HG03066 (cell line): ENCODE results near the gene CCDC92B.
A peak's percentile ranks its signal among the peaks of the same experiment; 100 is the strongest.

ENCODE experiments used
- ATAC-seq: cut with Tn5 transposase; IDR thresholded peaks from one replicate; pipeline ENCODE4 v1.9.1; 2021; ENCODE audit warnings: low read depth; ENCODE audit not compliant: unreplicated experiment

Gene CCDC92B

DNA sequence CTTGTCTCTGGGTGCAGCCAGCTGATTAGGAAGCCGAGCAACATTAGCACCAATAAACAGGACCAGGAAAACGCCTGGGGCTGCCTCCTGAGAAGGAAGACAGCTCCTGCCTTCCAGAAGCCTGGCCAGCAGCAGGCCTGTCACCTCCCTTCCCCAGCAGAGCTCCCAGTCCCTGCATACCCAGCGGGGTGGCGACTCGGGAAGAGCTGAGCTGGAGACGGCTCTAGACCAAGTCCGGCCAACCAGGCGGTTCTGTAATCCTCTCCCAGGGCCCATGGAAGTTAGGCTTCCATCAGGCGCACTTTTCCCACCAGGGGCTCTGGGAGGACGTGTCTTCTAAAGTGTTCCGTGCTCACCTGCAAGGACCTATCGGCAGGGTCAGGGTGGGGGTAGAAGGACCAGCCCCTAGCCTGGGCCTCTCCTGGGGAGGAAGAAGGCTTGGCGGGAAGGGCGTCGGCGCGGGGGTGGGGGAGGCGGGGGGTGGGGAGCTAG is 25.9 kb downstream of the CCDC92B start:
- no peak for ATAC-seq

DNA sequence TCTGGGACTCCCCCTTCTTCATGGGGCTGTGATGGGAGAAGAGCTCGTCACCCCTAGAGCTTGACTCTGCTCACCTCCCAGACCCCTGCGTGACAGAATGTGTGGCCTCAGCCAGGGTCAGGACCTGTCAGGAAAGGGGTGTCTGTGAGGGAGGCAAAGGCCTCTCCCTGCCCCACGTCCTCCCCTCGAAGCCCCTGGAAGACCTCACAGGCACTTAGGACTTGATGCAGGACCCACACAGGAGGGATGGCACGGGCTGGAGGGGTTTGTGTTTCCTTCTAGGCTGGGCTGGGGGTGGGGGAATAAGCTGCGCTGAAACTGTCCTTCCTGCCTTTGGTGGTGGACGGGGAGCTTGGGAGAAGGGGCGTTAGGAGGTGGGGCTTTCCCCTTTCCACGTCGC is 26.8 kb downstream of the CCDC92B start:
- ATAC-seq: no peak

DNA sequence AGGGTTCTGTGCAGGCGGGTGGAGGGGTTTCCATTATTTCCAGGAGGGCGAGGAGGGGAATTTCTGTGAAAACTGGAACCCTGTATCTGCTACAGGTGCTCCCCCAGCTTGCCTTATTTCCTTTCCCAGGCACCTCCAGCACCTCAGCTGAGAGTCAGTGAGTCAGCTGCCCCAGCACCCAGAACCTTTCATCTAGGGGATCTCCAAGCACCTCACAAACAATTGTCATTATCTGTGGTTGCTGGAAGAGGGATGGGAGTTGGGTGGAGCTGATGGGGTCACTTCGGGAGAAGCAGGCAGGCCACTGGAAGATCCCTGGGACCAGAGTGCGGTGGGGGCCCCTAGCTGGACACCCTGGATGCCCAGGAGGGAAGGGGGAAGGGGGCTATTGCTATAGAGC is 27.8 kb downstream of the CCDC92B start:
- ATAC-seq: no peak

DNA sequence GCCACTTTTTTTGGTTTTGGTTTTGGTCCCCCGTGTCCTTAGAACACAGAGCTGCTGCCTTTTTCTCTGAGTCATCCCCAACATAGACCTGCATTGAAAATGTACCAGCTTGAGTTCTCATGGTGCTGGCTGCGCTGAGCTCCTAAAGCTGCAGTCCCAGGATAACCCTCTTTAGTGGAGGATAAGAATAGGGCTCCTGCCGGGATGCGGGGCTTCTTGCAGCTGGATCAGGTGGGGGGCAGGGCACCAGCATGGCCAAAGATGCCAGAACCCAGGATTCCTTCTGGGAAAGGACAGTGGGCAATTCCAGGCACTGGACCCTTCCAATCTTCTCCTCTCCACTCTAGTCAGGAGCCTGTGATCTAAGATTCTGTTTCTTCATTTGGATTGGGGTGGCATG is 29.6 kb downstream of the CCDC92B start:
- ATAC-seq: no peak

DNA sequence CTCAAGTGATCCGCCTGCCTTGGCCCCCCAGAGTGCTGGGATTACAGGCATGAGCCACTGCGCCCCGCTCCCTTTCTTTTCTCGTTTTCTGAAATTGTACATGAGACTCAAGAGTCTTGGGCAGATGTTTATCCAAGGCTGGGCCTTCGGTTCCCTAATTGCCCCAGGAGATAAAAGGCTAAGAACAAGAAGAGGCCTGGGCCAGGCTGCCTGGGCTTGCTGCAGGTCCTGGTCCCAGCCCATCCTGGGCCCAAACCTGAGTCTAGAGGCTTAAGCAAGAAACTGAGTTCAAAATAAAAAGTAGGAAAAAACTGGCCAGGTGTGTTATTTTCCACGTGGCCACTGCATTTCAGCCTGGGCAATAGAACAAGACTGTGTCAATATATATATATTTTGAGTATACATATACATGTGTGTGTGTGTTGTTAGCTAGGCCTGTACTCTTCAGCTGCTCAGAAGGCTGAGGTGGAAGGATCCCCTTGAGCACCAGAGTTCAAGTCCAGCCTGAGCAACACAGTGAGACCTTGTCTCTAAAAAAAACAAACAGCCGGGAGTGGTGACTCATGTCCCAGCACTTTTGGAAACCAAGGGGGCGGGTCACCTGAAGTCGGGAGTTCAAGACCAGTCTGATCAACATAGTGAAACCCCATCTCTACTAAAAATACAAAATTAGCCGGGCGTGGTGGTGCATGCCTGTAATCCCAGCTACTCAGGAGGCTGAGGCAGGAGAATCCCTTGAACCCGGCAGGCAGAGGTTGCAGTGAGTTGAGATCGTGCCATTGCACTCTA is 31.1 kb downstream of the CCDC92B start:
- ATAC-seq: no peak

DNA sequence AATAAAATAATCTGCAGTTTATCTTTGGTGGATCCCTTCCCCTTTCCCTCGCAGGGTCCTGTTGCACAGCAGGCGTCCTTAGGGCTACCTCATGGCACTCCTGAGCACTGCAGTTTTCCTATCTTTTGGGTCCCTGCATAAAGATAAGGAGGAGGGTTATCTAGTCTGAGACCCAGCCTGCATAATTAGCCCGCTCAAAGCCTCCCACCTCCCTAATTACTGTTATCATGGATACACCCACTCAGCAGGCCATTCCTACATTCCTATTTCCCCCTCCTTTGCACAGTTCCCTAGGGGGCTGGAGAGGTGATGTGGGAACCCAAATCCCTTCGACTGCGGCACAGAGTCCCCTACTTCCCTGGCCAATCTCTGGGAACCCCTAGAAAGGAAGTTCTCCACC is 32.8 kb downstream of the CCDC92B start:
- ATAC-seq: no peak

DNA sequence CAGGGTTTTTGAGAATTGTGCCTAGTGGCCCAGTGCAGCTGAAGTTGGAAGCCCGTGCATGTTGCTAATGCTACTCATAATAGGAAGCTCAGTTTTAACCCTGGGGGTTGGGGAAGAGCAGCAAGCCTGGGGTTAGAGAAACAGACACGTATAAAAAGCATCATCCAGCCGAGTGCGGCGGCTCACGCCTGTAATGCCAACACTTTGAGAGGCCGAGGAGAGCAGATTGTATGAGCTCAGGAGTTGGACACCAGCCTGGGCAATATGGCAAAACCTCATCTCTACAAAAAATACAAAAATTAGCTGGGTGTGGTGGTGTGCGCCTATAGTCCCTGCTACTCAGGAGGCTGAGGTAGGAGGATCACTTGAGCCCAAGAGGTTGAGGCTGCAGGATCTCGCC is 35.6 kb downstream of the CCDC92B start:
- no peak for ATAC-seq

DNA sequence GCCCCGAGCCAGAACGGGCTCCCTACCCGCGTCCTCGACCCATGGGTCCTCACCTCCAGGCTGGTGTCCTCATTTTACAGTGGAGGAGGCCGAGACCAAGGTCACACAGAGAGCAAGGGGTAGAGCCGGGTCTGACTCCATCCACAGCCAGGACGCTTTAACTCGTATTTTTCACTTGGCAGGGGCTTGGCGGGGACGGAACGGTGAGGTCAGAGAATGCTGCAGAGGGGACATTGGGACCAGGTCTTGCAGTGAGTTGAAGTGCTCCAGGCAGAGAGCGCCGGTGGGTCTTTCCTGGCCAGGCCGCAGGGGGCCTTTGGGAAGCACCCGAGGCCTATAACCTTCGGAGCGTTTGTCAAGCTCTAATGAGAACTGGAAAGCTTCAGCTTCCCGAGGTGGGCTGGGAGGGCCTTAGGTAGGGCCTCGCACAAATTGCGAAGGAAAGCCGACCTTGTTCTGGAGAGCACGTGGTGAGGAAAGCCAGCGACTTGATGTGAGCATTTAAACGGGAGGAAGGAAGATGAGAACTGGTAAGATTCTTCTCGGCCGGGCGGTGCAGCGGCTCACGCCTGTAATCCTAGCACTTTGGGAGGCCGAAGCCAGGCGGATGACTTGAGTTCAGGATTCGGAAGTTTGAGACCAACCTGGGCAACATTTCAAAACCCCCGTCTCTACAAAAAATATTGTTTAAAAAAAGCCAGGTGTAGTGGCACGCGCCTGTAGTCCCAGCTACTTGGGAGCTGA is 37.0 kb downstream of the CCDC92B start:
- ATAC-seq: peak; percentile 3

DNA sequence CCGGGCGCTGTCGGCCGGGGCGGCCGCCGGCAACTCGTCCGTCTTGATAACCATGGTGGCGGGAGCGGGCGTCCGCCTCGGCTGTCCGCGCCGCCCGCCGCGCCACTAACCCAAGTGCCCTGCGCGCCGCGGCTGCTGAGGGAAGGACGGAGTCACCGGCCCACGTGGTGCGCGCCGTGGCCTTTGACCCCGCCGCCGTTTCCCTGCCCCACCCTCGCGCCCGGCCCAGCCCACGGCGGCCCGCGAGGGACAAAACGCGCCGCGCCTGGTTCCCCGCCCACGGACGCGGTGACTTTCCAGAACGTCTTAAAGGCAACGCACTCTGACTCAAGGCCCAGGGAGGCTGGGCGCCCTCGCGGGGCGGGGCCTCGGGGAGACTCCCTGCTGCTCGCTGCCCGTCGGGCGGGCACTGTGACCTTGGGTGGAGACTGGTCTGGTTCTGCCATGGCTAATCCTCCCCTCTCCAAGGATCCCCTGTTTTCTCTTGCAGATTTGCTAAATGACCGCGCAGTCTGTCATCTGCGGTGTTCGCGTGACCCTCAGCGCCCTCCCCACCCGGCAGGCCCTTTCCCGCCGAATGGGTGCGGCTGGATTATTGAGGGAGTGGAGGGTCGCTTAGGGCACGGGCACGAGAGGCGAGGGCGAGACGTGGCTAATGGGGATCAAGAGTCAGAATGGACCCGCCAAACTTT is 37.7 kb downstream of the CCDC92B start, which contains the start of gene CLUH:
CLUH (minus strand) TSS at position 157 of the 692 bp plus-strand sequence; CDS start at position 54, 103 bp downstream.
- peak; percentile 65 for ATAC-seq

DNA sequence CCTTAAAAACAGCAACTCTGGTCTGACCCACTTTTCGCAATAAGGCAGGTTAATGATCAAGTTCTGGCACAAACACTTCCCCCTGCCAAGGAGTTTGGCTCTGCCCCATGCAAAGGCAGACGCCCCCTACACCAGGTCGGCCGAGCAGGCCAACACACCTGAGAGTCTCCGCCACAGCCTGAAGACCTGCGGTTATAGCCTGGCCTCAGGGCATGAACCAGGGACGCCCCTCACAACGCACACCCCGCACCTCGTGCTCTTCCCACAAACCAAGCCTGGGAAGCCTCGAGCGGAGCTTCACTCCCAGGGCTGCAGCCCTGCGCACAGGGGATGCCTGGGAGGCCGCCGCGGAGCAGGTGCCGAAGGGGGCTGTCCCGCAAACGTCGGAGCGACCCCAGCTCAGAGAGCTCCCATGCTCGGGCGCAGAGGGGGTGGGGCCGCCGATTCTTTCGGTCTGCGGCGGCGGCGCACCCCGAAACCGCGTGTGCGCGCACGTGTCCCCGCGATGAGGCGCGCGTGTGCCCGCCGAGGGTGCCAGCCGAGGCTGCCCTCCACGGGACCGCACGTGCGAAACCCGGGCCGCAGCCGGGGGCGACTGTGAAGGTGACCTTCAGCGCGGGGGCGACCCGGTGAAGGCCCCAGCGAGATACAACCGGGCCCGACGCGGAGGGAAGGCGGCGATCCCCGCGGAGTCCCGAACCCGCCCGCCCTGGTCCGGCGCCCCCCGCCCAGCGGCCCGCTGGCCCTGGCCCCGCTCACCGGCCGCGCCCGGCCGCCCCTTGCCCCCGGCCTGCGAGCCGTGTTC is 38.4 kb downstream of the CCDC92B start:
- peak; percentile 11 for ATAC-seq

DNA sequence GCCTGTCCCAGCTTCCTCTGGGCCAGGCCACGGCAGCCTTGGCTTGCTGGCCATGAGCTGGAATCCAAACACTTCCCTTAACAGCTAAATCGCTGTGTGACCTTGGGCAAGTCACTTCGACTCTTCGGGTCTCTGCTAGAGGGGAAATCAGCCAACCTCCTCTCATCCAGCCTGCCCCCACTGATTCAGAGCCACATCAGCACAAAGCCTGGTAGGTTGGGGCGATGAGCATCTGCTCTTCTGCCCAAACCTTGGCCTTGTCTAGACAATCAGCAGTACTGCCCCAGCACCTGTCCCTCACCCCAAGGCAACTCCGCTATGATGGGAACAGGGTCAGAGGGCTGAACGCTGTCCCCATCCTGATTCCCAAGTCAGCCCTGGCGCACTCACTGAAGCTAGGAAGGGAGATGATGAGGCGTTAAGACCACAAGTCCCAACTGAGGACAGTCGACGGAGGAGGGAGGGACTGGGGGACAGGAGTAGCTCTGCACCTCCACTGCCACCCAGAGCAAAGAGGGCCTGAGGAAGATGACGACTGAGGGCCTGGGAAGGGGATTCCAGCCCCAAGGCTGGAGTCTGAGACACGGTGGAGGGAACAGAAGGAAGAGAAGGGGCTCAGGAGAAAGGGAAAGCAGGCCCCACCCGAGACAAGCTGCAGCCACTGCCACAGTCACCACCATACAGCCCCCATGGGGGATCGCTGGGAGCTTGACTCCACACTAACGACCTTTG is 39.2 kb downstream of the CCDC92B start:
- no peak for ATAC-seq

DNA sequence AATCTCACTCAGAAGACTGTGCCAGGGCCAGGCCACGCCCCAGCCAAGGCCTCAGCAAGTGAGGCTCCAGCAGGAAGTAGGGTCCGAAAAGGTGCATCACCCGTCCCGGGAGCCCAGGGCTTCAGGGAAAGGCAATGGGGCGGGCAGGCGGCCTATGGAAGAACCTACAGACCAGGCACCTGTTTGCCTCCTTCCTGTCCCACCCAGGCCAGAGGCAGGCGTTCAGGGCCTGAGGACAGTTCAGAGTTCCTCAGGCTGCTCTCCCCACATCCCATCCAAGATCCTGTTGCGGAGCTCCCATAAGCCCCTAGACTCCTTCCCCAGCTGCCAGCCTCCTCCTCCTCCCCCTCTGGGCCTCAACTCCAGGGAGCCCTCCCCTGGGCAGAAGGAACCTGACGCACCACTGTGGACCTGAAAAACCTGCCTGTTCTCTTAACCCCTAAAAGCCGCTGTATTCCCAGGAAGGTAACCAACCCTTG is 40.2 kb downstream of the CCDC92B start:
- ATAC-seq: no peak

DNA sequence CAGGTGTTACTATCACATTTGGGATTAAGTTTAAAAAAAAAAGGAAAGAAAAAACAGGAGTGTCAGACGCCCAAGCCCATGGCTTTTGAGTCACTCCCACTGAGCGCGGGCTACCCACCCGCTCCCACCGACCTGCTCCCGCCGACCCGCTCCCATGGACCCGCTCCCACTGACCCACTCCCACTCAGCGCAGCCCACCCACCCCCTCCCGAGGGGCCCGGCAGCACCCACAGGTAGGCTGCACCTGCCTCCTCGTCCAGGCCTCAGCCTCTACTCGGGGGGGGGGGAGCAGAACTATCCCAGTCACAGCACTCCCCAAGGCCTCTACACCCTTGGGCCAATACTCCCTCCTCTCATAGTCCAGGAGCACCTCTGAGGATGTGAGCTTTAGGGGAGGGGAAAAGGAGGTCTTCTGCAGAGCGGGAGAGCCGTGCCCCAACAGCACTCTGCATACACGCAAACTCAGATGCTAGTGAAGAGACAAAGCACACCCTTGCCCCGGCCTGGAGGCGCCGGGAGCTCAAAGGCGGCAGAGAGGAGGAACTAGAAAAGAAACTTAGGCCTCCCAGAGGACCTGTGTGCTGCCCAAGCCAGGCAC is 40.8 kb downstream of the CCDC92B start:
- no peak for ATAC-seq

DNA sequence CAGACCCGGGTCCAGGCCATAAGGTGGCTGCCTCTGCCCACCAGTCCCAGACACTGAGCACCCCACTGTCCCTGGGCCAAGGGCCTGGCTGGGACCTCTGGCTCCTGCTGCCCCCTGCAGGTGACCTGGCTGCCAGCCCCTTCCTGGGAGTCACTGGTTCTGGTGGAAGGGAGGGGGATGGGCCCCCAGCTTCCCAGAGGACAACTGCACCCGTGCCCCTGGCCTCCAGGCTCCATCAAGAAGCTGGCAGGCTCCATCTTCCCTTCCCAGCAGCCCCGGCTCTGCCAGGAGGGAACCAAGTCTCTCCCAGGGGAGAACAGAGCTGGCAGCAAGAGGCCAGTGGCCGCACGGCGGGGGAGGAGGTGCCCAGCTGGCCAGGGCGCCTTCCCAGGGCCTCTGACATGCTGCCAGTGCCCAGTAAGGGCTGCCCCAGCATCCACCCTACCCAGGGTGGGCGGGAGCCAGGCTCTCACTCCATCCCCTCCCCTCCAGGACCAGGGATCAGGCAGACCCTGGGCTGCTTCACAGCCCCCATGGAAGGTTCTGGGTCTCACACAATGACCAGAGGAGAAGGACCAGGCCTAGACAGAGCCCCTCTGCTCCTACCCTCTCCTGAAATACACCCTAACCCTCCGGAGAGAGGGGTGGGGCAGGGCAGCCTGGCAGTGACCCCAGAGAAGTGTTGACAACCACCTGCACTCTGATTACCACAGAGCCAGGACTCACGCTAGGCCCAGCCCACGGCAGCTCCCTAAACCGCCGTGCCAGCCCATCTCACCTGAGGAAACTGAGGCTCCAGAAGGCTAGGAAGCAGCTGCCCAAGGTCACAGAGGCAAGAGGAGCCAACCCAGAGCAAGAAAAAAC is 41.5 kb downstream of the CCDC92B start:
- ATAC-seq: no peak

DNA sequence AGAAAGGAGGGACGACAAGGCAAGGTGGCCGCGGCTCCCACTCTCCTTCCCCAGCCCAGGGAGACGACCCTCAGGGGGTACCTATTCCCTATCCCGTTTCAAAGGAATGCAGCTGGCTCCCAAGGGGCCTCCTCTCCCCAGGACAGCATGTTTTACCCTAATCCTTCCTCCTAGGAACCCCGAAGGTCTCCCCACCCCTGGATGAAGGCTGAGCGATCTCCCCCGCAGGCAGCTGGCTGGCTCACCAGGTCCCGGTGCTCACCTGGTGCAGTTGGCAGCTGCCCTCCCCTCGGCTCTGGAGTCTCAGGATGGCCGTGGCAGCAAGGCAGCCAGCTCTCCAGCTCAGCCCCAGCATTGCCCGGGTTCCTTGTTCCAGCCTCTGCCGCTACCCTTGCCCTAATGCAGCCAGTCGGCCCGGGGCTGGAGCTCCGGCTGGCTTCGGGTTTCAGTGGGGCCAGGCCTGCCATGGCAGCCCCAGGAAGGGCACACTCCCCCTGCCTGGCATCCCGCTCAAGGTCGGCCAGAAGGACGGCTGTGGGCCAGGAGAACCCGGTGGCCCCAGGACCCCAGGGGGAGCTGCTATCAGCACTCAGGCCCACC is 42.4 kb downstream of the CCDC92B start:
- no peak for ATAC-seq

DNA sequence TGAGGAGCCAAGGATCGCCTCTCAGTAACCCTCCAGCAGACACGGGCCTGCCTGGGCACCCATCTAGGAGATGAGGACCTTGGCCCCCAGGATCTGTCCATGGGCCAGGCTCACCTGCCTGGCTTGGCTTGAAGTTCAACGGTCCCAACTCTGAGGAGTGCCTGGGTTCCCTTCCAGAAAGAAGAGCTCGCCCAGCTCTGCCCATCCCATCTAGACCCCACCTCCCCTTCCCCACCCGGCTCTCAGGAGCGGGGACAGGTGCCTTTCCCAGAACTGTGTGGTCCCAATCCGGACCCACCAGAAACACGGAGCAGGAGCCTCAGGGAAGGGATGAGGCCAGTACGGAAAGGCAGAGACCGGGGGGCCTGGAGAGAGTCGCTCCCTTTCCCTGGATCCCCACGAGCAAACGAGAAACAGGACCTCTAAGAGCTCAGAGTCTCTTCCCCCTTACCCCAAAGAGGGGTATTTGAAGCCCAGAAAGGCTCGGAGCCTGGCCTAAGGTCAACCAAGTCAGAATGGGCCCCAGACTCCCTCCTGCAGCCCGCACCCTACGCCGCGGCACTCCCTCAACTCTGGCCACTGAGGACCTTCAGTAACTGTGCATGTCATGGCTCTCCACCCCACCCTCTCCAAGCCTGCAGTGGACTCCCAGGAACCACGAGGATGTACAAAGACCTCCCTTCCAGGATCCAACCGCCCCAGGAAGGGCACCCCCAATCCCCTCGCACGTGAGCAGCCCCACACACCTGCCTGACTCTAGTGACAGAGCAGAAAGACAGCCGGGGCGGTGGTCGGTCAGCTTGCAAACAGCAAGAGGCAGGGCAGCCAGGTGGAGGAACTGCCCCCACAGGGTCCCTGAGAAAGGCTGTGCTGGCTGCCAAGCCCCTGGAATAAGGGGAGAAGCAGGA is 43.3 kb downstream of the CCDC92B start:
- ATAC-seq: no peak

DNA sequence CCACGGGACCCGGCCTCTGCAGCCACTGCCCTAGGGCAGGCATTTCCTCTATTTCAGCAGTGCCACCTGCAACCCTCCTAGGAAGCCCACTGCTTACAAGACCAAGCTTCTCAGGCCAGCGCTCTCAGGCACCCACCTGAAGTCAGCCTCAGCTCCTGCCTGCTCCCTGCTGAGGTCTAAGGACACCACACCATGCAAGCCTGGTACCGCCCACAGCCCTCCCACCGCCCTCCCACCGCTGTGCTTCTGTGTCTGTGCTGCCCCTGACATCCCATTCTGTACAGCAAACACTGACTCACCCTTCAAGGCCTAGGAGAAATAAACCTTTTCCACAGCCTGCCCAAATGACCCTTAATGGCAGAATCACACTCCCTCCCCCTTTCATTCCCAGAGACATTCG is 44.2 kb downstream of the CCDC92B start:
- ATAC-seq: no peak
